Liver (tissue), 2 donors: ENCODE measurements around the gene UBN2.

Experiments used
- CTCF ChIP-seq: fragments of 150-350 bp; IDR thresholded peaks from 2 replicates; pipeline ENCODE4 v1.5.1; 2017; ENCODE audit warnings: improper control_type of control experiment, low read depth, low read length; ENCODE audit not compliant: missing input control
- YY1 ChIP-seq: IDR thresholded peaks from 2 replicates; pipeline ENCODE4 v1.6.1; 2016; ENCODE audit warnings: antibody characterized with exemption, mild to moderate bottlenecking
- donor health status: healthy.

DNA sequence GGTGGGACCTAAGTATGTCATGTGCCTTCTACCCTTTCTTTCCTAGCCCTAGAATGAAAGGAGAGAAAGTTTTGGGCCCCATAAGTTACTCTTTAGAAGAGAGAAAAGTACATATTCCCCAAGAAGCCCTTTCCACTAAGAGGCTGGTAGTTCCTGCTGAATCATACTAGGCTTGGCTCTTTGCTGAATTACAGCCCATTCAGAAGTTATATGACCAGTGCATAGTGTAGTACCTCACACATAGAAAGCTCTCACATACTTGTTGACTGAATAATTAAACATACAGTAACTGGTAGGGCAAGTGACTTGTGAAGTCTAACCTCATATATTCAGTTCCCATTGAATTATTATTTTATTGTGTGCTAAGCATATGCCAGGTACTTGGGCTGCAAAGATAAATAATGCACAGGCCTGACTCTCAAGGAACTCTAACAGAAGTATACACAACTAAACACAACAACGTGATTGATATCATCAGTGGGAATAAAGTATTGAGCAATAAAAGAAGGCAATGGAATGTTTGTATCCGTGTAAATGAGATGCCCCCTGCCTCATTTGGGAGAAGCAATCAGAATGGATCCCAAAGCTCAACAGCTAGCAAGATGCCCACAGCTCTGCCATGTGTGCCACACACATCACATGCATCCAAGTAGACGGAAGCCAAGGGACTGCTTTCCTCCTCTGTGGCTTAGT lies 38.9 kb upstream of the UBN2 start:
- TF ChIP-seq CTCF (no peak), YY1 (no peak)
